NCI-H1048 (cell line): Measurements from ENCODE around the gene RHOBTB3.
"Not testable (repeated sequence)": the region's sequence is repeated elsewhere in the genome, so short reads cannot be mapped to it uniquely, and the experiment has no call there.

Experiments
- DNase-seq: peaks from one replicate; lab custom pipeline; 2025; lab: John Stamatoyannopoulos, UW

Gene RHOBTB3

DNA sequence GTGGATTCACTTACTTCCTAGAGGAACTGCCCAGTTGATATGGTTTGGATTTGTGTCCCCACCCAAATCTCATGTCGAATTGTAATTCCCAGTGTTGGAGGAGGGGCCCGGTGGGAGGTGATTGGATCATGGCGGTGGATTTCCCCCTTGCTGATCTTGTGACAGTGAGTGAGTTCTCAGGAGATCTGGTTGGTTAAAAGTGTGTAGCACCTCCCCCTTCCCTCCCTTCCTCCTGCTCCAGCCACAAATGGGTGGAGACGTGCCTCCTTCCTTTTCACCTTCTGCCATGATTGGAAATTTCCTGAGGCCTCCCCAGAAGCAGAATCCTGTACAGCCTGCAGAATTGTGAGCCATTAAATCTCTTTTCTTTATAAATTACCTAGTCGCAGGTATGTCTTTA, 17.9 kb upstream of the RHOBTB3 start:
- DNase-seq = not testable (repeated sequence)

- DNase-seq = no peak
Observed at GRCh38 chr5:95713960-95714710, 17.0 kb upstream of the RHOBTB3 start.

DNA sequence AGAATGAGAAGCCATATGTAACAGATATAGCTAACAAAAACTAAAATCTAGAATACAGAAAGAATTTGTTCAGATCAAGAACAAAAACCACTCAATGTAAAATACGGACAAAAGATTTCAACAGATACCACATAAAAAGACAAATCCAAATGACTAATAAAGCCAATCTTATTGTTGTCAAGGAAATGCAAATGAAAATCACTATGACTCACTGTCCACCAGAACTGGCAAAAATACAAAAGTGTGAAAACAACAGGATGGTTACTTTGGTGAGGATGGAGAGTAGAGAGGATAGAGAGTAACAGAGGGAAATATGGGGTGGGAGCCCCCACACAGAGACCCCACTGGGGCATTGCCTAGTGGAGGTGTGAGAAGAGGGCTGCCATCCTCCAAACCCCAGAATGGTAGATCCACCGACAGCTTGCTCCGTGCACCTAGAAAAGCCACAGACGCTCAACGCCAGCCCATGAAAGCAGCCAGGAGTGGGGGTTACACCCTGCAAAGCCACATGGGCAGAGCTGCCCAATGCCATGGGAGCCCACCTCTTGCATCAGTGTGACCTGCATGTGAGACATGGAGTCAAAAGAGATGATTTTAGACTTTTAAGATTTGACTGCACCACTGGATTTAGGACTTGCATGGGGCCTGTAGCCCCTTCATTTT, 15.2 kb upstream of the RHOBTB3 start:
- DNase-seq = no peak

DNA sequence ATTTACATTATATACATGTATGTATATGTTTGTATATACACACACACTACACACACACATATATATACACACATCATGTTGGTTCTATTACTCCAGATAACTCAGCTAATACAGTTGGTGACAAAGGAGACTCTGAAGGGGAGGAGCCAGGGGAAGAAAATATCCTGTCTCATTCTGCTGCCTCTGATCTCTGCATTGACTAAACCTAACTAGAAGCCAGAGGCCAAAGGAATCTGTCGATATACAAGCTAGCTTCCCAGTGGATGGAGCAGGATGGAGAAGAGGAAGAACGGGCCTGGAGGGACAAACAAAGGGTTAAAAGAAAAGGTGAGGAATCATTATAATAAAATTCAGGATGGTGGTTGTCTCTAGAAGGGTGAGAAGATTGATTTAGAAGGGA, 13.7 kb upstream of the RHOBTB3 start:
- DNase-seq = no peak

- no peak for DNase-seq
Observed at GRCh38 chr5:95718203-95718602, 12.9 kb upstream of the RHOBTB3 start.

DNA sequence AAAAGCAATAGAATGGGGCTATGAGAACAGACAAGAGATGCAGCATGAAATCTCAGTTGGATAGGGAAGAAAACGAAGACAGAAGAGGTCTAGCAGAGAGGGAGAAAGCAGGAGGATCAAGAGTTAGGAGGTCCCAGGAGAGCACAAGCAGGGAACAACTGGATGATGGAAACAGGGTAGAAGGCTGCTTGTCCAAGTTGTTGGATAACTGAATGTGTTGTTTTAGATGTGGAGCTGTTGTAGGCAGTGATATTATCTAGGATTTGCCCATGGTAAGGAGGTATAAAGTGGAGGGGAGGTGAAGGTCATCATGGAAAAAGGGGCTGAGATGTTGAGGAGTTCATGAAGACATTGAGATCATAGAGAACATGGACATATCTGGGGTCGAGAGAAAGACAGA, 12.4 kb upstream of the RHOBTB3 start:
- DNase-seq = no peak

DNA sequence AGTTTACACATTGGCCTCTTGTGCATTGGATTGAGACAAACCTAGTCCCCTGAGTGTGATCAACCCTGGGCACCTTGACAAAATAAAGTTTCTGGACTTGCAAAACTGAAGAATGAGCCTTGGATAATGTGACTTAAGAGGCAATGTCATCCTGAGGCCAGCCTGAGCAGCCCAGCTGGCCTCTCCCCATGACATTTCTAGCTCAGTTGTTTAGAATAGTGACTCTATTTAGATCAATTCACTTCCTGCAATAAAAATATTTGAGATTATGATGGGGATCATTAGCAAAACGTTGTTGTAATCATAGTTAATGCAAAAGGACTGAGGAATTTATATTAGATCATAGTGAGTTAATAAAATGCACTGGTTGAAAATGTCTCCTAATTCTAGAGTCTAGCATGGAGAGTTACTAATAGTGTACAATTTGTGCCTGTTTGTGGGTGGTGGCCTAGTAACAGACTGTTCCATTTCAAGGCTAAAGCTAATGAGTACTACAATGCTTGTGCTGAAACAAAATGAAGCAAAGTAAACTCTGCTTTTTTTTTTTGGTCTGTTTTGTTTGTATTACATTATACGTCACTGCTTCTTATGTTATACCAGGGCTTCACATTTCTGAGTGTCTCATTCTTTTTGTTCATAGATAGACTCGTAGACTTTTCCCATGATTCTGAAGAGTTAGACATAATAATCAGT, 10.9 kb upstream of the RHOBTB3 start:
- DNase-seq = no peak

- no peak for DNase-seq
Observed at GRCh38 chr5:95721582-95722295, 9.4 kb upstream of the RHOBTB3 start.

DNA sequence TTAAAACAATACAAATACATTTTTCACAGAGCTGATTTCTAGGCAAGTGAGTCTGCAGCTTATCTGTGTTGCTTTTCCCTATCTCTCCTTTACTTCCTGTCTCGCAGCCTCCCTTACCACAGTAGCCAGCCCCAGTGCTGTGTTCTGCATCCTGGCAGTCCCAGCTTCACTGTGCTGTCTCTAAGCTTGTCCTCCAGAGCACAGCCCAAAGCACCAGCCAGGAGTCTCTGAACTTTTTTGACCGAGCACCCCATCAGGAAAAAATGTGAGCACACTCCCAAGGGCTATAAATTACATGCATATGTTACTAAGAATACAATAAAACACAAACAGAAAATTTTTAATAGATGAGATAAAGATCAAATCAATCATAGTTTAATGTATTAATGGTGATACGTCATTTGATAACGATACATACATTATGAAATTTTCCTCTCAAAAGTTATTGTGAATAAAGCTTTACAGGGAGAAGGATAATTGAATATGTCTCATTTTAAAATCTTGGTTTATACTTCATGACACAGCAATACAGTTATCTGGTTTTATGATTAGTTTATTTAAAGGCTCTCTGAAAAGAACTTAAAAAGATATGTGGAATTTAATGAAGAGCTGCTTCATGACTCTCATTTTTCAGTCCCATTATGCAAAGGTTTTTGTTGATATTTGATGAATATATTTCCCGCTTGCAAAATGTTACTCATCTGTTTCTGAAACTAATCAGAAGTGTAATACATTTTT, 7.3 kb upstream of the RHOBTB3 start:
- DNase-seq = no peak

- peak; percentile 32 for DNase-seq
Observed at GRCh38 chr5:95725071-95725820, 5.9 kb upstream of the RHOBTB3 start.

DNA sequence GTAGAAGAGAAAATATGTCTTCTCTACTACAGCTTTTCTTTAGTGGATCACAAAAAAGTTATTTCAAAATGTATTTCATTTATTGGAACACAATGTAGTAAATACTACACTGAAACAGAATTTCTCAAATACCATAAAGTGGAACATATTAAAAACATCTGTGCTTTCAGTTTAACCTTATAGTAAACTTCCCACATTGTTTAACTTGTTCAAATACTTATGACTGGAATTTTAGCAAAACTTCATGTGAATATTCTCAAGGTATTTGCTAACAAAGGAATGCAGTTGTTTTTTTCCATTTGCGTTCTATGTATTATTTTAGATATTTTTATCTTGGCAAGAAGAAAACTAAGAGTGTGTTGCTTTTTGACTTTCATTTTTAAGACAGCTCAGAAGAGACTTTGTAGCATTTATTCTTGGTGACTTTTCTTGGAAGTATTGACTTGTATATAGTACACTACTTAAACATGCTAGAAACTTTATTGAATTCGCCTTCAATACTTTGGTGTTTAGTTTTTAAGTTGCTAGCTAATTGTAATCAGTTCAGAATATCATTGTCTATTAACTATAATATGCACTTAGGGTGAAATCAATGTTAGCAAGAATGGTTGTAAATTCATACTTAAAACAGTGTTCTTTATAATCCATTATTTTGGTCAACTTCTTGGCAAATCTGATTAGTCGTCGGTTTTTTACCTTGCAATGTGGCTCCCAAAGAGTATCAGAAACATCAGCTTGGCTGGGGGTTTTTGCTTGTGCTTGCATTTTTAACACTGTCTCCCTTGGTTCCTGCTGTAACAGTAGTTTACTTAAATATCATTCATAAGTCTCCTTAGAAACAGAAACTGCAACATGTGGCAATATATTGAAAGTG, 5.0 kb upstream of the RHOBTB3 start:
- no peak for DNase-seq

DNA sequence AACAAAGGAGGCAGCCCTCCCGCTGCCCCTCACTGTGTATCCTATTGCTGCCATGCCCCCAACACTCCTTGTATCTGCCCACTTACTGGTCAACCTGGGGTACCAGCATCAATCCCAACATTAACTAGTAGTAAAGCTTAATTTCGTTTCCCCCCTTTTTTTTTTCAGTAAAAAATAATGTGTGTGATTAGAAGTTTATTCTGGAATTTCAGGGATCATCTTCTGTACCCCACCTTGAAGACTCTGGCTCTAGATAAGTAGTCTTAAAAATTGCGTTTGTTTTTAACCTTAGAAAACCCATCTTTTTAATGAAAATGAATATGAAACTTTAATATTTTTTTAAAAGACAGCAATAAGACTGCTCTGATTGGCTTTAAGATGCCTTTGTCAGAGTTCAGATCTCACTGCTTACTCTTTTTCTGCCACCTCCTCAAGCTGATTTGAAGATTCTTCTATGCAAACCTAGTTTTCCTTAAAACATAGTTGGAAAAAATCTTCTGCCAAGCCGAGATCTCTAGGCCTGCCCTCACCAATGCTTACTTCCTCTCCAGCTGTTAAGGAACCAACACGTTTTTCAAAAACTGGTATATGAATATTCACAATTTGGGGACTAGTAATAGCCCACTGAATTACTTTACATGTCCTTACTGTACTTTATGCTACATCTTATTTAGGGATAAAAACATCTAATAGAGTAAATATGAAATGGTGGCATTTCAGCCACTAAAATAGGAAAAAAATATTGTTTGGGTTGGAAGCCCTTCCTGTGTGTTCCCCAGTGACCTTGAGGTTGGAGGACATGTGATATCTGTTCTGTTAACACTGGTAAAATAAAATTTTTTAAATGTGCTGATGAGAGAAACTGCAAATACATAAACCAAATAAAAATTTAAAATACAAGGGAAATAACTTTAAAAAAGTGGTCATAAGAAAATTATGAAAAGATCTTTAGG, 4.0 kb upstream of the RHOBTB3 start:
- no peak for DNase-seq

- DNase-seq = no peak
Observed at GRCh38 chr5:95727764-95728191, 3.4 kb upstream of the RHOBTB3 start.

DNA sequence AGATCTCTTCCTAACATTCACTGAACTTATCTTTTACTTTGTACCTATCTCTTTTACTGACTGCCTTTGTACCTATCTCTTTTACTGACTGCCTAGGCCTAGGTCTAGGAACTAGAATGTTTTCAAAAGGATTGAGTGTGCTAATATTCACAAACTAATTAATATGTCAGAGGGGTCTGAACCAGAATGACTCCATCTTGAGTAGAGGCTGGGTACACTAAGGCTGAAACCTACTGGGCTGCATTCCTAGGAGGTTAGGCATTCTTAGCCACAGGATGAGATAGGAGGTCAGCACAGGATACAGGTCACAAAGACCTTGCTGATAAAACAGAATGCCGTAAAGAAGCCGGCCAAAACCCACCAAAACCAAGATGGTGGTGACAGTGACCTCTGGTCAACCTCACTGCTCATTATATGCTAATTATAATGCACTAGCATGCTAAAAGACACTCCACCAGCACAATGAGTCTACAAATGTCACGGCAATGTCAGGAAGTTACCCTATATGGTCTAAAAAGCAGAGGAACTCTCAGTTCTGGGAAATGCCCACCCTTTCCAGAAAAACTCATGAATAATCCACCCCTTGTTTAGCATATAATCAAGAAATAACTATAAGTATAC, 2.5 kb upstream of the RHOBTB3 start:
- DNase-seq = no peak

DNA sequence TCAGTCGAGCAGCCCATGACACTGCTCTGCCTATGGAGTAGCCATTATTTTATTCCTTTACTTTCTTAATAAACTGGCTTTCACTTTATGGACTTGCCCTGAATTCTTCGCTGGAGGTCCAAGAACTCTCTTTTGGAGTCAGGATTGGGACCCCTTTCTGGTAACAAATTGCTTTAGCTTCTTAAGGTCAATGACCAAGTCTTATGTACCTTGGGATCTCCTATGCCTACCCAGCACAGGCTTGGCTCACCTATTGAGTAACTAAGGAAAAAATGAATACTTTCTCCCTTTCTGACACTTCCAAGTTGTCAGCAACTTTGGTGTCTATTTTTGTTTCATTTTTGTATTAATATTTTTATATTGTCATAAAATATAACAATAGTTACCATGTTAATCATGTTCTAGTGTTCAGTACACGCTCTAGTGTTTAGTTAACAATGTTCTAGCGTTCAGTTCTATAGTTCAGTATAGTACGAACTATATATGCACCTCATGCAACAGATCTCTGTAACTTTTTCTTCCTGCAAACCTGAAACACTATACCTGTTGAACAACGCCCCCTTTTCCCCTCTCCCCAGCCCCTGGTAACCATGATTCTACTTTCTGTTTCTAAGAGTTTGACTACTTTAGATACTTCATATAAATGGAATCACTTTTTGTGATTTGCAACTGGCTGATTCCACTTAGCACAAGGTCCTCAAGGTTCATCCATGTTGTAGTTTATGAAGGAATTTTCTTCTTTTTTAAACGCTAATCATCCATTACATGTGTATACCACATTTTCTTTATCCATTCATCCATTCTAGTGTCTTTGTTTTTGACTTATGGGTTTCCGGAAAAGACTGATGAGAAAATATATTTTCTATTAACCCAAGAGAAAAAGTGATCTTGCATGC, 1.8 kb upstream of the RHOBTB3 start:
- no peak for DNase-seq

DNA sequence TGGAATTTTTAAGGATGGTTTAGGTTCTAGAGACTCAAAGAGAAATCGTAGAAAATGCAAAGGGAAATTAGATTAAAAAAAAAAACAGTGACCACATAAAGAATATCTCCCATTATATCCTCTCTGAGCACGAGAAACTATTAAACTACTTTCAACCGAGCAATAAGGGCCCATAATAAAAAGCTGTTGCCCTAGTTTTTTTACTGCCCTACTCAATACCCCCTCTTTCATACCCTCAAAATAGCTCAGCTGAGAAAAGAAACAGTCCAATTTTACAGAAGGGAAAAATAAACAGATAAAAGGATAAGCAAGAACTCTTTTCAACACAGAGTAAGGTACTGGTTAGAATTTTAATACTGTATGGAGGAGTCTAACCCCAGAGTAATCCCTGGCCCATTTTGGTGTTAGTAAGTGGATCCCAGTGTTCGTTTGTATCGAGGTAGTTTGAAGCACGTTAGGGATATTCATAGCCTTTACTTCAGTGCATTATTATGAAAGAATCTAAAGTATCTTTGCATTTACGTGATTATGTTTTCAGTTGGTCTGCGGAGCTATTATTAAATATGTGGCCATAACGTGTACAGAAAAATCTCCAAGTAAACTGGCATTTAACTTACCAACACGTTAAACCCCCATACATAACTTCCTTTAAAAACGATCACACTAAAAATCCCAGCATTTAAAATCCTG, 980 bp upstream of the RHOBTB3 start:
- DNase-seq = no peak
